Measurements from ENCODE around the gene MPV17L.
"Not testable (repeated sequence)": the region's sequence is repeated elsewhere in the genome, so short reads cannot be mapped to it uniquely, and the experiment has no call there.

DNA sequence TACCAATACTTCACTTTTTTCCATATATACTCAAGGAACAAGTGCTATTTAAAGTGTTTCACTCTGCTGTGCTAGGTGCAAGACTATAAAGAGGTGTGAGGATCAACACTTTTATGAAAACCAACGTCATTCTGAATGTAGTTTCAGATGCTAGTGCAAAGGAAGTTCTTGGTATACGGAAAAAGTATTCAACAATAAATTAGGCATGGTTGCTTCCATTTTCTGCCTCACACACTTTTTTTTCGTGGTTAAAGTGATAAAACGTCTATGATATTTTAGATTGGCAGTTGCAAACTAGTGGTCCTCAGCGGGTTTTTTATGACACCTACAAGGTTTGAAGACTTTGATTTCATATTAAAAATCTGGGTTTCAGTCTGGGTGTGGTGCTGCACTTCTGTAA, 5.6 kb upstream of the MPV17L start:
- TF ChIP-seq, protein P1, sequence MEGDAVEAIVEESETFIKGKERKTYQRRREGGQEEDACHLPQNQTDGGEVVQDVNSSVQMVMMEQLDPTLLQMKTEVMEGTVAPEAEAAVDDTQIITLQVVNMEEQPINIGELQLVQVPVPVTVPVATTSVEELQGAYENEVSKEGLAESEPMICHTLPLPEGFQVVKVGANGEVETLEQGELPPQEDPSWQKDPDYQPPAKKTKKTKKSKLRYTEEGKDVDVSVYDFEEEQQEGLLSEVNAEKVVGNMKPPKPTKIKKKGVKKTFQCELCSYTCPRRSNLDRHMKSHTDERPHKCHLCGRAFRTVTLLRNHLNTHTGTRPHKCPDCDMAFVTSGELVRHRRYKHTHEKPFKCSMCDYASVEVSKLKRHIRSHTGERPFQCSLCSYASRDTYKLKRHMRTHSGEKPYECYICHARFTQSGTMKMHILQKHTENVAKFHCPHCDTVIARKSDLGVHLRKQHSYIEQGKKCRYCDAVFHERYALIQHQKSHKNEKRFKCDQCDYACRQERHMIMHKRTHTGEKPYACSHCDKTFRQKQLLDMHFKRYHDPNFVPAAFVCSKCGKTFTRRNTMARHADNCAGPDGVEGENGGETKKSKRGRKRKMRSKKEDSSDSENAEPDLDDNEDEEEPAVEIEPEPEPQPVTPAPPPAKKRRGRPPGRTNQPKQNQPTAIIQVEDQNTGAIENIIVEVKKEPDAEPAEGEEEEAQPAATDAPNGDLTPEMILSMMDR (IDR thresholded peaks at IDR 0.05; ENCODE audit: low read depth, low read length) = not testable (repeated sequence)
- not testable (repeated sequence) for TF ChIP-seq EZH2phosphoT487 (IDR thresholded peaks at IDR 0.05; ENCODE audit: low read depth)
